Gastroesophageal sphincter (tissue), 4 donors: ENCODE data around the gene L1TD1. TPM values are rescaled to one million over a fixed set of nuclear protein-coding genes. Genes with fewer than 3 reads are reported as not detected.
"Not testable (repeated sequence)": the region's sequence is repeated elsewhere in the genome, so short reads cannot be mapped to it uniquely, and the experiment has no call there.

ENCODE experiments used
- ATAC-seq: fragments of 150-250 bp; one replicate; pipeline ENCODE4 v1.9.1; 2016; ENCODE audit warnings: mild to moderate bottlenecking, moderate library complexity
- H3K27ac ChIP-seq, 4 donors: fragments of 200-600 bp; sonication (generic) in 3 of 4; 1 replicate in 3 of 4; 2 replicates in 1 of 4; pipeline ENCODE4 v1.5.1; 2016 to 2019
- H3K27me3 ChIP-seq: fragments of 200-600 bp; sonication (generic); one replicate; pipeline ENCODE4 v1.5.1; 2019
- H3K36me3 ChIP-seq, 2 donors: fragments of 200-600 bp; sonication (generic); one replicate each; pipeline ENCODE4 v1.5.1; 2019; ENCODE audit warnings: control low read depth in 1 of 2
- H3K4me1 ChIP-seq, 3 donors: fragments of 200-600 bp; sonication (generic); 1 replicate in 2 of 3; 2 replicates in 1 of 3; pipeline ENCODE4 v1.5.1; 2016 to 2019; ENCODE audit warnings: control low read depth in 2 of 3
- H3K4me3 ChIP-seq, 2 donors: fragments of 200-600 bp; sonication (generic); one replicate each; pipeline ENCODE4 v1.5.1; 2019; ENCODE audit warnings: mild to moderate bottlenecking in 1 of 2, moderate library complexity in 1 of 2
- H3K9me3 ChIP-seq, 3 donors: fragments of 200-600 bp; sonication (generic); one replicate each; pipeline ENCODE4 v1.5.1; 2017 to 2019; ENCODE audit warnings: control low read depth in 2 of 3
- EP300 ChIP-seq: sonication (generic); formaldehyde crosslinking; IDR thresholded peaks from one replicate; pipeline ENCODE4 v1.6.1; 2017; ENCODE audit warnings: antibody characterized with exemption, mild to moderate bottlenecking
- POLR2A ChIP-seq, 2 donors: fragments of 450-650 bp; IDR thresholded peaks; one replicate each; pipeline ENCODE4 v1.6.1; 2017; ENCODE audit warnings: antibody characterized with exemption in 2 of 2, mild to moderate bottlenecking in 2 of 2, moderate library complexity in 1 of 2
- POLR2AphosphoS5 ChIP-seq: sonication (generic); formaldehyde crosslinking; IDR thresholded peaks from one replicate; pipeline ENCODE4 v1.6.1; 2017; ENCODE audit warnings: antibody characterized with exemption
- WGBS, 2 donors: methylation state at CpG; one replicate each; pipeline ENCODE4 v1.1.5; 2018; ENCODE audit warnings: low coverage in 1 of 2; 5-methylcytosine and 5-hydroxymethylcytosine counted together
- total RNA-seq, 4 donors: library from RNA; depleted of rRNA; stranded (reverse); fragments of >200 nt; gene quantifications; one replicate each; pipeline ENCODE4 v1.1.0, GENCODE V29; 2016
- TF ChIP-seq, protein P1 (sequence below), 4 experiments: fragments of 200-600 bp in 2 of 4; fragments of 450-650 bp in 2 of 4; sonication (generic) in 1 of 4; IDR thresholded peaks; one replicate each; pipeline ENCODE4 v1.5.1; 2017 to 2019; ENCODE audit warnings: antibody characterized with exemption in 4 of 4, mild to moderate bottlenecking in 2 of 4, moderate library complexity in 2 of 4

Gene L1TD1
- total RNA-seq, 4 donors from 2014 or later, result 0.47 TPM; not detected in 3

DNA sequence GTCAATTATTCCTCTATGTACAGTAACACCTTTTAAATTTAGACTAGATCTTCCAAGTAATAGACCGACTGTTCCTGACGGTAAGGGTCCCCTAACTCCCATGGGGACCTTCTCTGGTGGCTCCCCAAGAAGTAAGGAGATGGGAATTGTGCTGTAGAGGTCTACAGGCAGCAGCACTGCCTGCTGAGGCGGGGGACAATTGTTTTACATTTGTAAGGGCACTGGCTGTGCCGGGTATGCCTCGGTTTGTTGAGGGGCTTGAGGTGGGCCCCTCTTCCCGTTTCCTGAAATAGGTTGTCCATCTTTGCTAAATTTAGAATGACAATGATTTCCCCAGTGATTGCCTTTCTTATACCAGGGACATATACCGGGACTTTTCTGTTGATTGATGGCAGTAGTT, 13.1 kb upstream of the L1TD1 start:
- H3K4me1 ChIP-seq, result no peaks in the 10 kb centered on the region
- peaks cover 3% of the 10 kb centered on the region for H3K27me3 ChIP-seq
- H3K4me3 ChIP-seq, result no peak overlapping the region
- WGBS, 2 donors, result 62 to 87% methylated on average over 3 to 5 of the region's 7 CpGs
- H3K36me3 ChIP-seq, result no peaks in the 10 kb centered on the region
- H3K27ac ChIP-seq, result no peak overlapping the region
- no peak for TF ChIP-seq POLR2AphosphoS5
- TF ChIP-seq POLR2A (IDR thresholded peaks at IDR 0.05), result no peak
- TF ChIP-seq, protein P1, sequence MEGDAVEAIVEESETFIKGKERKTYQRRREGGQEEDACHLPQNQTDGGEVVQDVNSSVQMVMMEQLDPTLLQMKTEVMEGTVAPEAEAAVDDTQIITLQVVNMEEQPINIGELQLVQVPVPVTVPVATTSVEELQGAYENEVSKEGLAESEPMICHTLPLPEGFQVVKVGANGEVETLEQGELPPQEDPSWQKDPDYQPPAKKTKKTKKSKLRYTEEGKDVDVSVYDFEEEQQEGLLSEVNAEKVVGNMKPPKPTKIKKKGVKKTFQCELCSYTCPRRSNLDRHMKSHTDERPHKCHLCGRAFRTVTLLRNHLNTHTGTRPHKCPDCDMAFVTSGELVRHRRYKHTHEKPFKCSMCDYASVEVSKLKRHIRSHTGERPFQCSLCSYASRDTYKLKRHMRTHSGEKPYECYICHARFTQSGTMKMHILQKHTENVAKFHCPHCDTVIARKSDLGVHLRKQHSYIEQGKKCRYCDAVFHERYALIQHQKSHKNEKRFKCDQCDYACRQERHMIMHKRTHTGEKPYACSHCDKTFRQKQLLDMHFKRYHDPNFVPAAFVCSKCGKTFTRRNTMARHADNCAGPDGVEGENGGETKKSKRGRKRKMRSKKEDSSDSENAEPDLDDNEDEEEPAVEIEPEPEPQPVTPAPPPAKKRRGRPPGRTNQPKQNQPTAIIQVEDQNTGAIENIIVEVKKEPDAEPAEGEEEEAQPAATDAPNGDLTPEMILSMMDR (IDR thresholded peaks at IDR 0.05), result no peak
- no peak for TF ChIP-seq EP300
- H3K9me3 ChIP-seq, result no peaks in the 10 kb centered on the region
- ATAC-seq, result no peak

DNA sequence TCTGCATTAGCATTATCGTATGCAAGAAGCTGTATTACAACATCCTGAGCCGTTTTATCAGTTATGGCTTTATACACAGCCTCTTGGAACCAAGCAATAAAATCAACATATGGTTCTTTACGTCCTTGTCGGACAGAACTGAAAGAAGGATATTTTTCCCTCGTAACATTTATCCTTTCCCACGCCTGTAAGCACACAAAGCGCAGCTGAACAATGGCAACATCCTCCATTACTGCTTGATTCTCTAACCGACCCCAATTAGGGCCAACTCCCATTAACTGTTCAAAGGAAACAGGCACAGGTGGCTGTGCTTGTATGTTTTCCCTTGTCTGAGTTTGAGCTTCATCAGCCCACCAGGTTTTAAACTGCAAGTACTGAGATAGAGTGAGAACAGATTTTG, 12.5 kb upstream of the L1TD1 start:
- H3K4me1 ChIP-seq, H3K27ac ChIP-seq, ATAC-seq, H3K4me3 ChIP-seq, H3K27me3 ChIP-seq, H3K36me3 ChIP-seq, H3K9me3 ChIP-seq: not testable (repeated sequence)
- 77 to 80% methylated on average over 7 to 8 of the region's 8 CpGs for WGBS, 2 donors

DNA sequence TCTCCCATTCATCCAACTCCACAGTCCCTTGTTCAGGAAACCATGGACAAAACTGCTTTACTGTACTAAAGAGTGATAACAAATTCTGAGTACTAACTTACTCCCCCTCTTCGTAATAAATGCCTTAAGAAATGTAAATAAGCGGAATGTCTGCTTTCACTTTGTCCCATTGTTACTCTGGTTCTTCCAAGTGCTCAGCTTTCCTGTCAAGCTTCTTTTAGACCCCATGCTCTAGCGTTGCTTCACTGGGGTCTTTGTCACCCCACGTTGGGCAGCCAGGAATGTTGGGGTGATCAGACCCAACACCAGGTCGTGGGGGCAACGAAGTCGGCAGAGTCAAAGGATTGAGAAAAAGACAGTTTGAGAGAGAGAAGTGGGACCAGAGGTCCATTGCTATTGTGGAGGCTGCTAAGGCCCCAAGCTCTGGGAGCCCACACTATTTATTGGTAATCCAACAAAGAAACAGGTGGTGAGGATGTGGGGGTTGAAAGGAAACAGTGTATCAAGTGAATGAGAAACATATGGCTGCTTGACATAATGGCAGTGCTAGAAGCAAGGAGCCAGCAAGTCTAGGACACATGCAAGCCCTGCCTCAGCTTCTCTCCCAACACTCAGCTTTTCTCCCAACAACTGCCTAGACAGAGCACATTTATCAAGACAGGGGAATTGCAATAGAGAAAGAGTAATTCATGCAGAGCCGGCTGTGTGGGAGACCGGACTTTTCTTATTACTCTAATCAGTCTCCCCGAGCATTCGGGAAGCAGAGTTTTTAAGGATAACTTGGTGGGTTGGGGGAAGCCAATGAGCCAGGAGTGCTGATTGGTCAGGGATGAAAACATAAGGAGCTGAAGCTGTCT, 11.3 kb upstream of the L1TD1 start:
- not testable (repeated sequence) for H3K4me1 ChIP-seq, H3K27me3 ChIP-seq, ATAC-seq, H3K27ac ChIP-seq, H3K4me3 ChIP-seq, H3K9me3 ChIP-seq, H3K36me3 ChIP-seq
- 45 to 52% methylated on average over 4 to 9 of the region's 11 CpGs for WGBS, 2 donors

DNA sequence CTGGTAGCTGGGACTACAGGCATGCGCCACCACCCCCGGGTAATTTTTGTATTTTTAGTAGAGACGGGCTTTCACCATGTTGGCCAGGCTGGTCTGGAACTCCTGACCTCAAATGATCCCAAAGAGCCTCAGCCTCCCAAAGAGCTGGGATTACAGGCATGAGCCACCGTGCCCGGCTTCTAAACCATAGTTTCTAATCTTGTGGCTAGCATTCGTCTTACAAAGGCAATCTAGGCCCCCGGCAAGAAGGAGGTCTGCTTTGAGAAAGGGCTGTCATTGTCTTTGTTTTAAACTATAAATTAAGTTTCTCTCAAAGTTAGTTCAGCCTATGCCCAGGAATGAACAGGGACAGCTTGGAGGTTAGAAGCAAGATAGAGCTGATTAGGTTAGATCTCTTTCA, 10.3 kb upstream of the L1TD1 start:
- WGBS, 2 donors, result 72 to 84% methylated on average over 5 to 6 of the region's 7 CpGs
- H3K36me3 ChIP-seq, result no peaks in the 10 kb centered on the region

DNA sequence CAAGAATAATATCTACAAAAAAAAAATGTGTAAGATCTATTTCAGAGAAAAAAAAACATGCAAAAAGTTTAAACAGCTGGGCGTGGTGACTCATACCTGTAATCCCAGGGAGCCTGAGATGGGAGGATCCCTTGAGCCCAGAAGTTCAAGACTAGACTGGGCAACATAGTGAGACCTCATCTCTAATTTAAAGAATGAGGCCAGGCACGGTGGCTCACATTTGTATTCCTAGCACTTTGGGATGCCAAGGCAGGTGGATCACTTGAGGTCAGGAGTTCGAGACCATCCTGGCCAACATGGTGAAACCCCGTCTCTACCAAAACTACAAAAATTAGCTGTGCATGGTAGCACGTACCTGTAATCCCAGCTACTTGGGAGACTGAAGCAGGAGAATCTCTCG, 9.4 kb upstream of the L1TD1 start:
- not testable (repeated sequence) for H3K9me3 ChIP-seq, H3K27me3 ChIP-seq, ATAC-seq, H3K27ac ChIP-seq, H3K4me3 ChIP-seq, H3K4me1 ChIP-seq, H3K36me3 ChIP-seq
- 91 to 96% methylated on average over 4 to 5 of the region's 6 CpGs for WGBS, 2 donors

More for the DNA sequence above, 10.3 kb upstream of the L1TD1 start:
- H3K4me3 ChIP-seq, result no peak overlapping the region
- H3K9me3 ChIP-seq, result no peaks in the 10 kb centered on the region
- TF ChIP-seq POLR2AphosphoS5, result no peak
- no peak for TF ChIP-seq EP300
- TF ChIP-seq, protein P1 (IDR thresholded peaks at IDR 0.05), result no peak
- no peak for TF ChIP-seq POLR2A (IDR thresholded peaks at IDR 0.05)
- no peak overlapping the region for H3K27ac ChIP-seq
- H3K27me3 ChIP-seq, result peaks cover 3% of the 10 kb centered on the region
- ATAC-seq, result no peak
- no peaks in the 10 kb centered on the region for H3K4me1 ChIP-seq

DNA sequence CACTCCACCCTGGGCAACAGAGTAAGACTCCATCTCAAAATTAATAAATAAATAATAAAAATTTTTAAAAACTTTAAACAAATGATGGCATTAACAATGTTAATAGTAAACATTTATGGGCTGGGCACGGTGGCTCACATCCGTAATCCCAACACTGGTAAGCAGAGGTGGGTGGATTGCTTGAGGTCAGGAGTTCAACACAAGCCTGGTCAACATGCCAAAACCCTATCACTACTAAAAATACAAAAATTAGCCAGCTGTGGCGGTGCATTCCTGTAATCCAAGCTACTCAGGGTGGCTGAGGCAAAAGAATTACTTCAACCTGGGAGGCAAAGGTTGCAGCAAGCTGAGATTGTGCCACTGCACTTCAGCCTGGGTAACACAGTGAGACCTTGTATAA, 9.0 kb upstream of the L1TD1 start:
- no peaks in the 10 kb centered on the region for H3K9me3 ChIP-seq
- no peaks in the 10 kb centered on the region for H3K4me1 ChIP-seq
- H3K27ac ChIP-seq, result no peak overlapping the region
- no peak overlapping the region for H3K4me3 ChIP-seq
- no peaks in the 10 kb centered on the region for H3K36me3 ChIP-seq
- TF ChIP-seq, protein P1 (IDR thresholded peaks at IDR 0.05), result no peak
- no peak for TF ChIP-seq EP300
- no peak for TF ChIP-seq POLR2A (IDR thresholded peaks at IDR 0.05)
- no peak for TF ChIP-seq POLR2AphosphoS5
- peaks cover 3% of the 10 kb centered on the region for H3K27me3 ChIP-seq
- 75 to 87% methylated on average over 3 of the region's 3 CpGs for WGBS, 2 donors
- ATAC-seq, result no peak
